GM12873 (cell line): ENCODE data around the gene GAL.

Experiments used
- CTCF ChIP-seq: IDR thresholded peaks from 2 replicates; pipeline ENCODE4 v1.5.1; 2012; ENCODE audit warnings: low read depth, mild to moderate bottlenecking, moderate library complexity, low read length, control low read depth; ENCODE audit not compliant: insufficient read depth; ENCODE audit errors: missing control alignments

Gene GAL

GRCh38 chr11:68655806-68656205 lies 28.5 kb upstream of the GAL start:
- TF ChIP-seq CTCF = no peak

- TF ChIP-seq CTCF = no peak
Measured at GRCh38 chr11:68657021-68657780, 27.1 kb upstream of the GAL start.

GRCh38 chr11:68658097-68658496 lies 26.2 kb upstream of the GAL start:
- no peak for TF ChIP-seq CTCF

- TF ChIP-seq CTCF = no peak
Measured at GRCh38 chr11:68658661-68659060, 25.7 kb upstream of the GAL start.

GRCh38 chr11:68659158-68659921 lies 25.0 kb upstream of the GAL start:
- TF ChIP-seq CTCF = no peak

- no peak for TF ChIP-seq CTCF
Measured at GRCh38 chr11:68660066-68660810, 24.1 kb upstream of the GAL start.

GRCh38 chr11:68661014-68661413 lies 23.3 kb upstream of the GAL start:
- TF ChIP-seq CTCF = no peak
